Trophoblast cell (in vitro differentiated cells and primary cell): ENCODE data around the gene MAP3K19.
A peak's percentile ranks its signal among the peaks of the same experiment; 100 is the strongest.

Source experiments
- DNase-seq, 2 donors: peaks; one replicate each; pipeline ENCODE4 v3.0.0-alpha.2; 2016
- H2AFZ ChIP-seq: 2 replicates; pipeline ENCODE4 v1.6.1; 2013; ENCODE audit warnings: low read length, moderate library complexity, mild to moderate bottlenecking; ENCODE audit not compliant: insufficient read depth, poor library complexity
- H2AK5ac ChIP-seq: 2 replicates; pipeline ENCODE4 v1.6.1; 2013; ENCODE audit warnings: mild to moderate bottlenecking, low read length
- H2BK120ac ChIP-seq: 2 replicates; pipeline ENCODE4 v1.6.1; 2013; ENCODE audit warnings: low read length, mild to moderate bottlenecking, moderate library complexity; ENCODE audit not compliant: insufficient read depth, poor library complexity
- H2BK12ac ChIP-seq: 2 replicates; pipeline ENCODE4 v1.6.1; 2013; ENCODE audit warnings: mild to moderate bottlenecking, low read length, moderate library complexity
- H2BK5ac ChIP-seq: 2 replicates; pipeline ENCODE4 v1.6.1; 2013; ENCODE audit warnings: low read length, low read depth, moderate library complexity, mild to moderate bottlenecking; ENCODE audit not compliant: poor library complexity
- H3K14ac ChIP-seq: 2 replicates; pipeline ENCODE4 v1.6.1; 2013; ENCODE audit warnings: mild to moderate bottlenecking, low read length
- H3K18ac ChIP-seq: 2 replicates; pipeline ENCODE4 v1.6.1; 2013; ENCODE audit warnings: mild to moderate bottlenecking, low read length
- H3K23ac ChIP-seq: 2 replicates; pipeline ENCODE4 v1.6.1; 2013; ENCODE audit warnings: low read length
- H3K27ac ChIP-seq: 2 replicates; pipeline ENCODE4 v1.5.1; 2013; ENCODE audit warnings: low read depth, mild to moderate bottlenecking, inconsistent platforms, low read length, moderate library complexity
- H3K27me3 ChIP-seq: 2 replicates; pipeline ENCODE4 v1.6.1; 2013; ENCODE audit warnings: inconsistent platforms, mild to moderate bottlenecking, low read length, moderate library complexity; ENCODE audit not compliant: insufficient read depth
- H3K36me3 ChIP-seq, 2 experiments: 1 replicate in 1 of 2; 2 replicates in 1 of 2; pipeline ENCODE4 v1.6.1; 2013; ENCODE audit warnings: low read length in 2 of 2, mild to moderate bottlenecking in 2 of 2, moderate library complexity in 1 of 2; ENCODE audit not compliant: insufficient read depth in 2 of 2, control insufficient read depth in 1 of 2
- H3K4ac ChIP-seq: 2 replicates; pipeline ENCODE4 v1.6.1; 2013; ENCODE audit warnings: low read depth, mild to moderate bottlenecking, low read length, moderate library complexity
- H3K4me1 ChIP-seq, 2 experiments: 1 replicate in 1 of 2; 2 replicates in 1 of 2; pipeline ENCODE4 v1.6.1; 2013; ENCODE audit warnings: low read length in 2 of 2, mild to moderate bottlenecking in 2 of 2, moderate library complexity in 1 of 2; ENCODE audit not compliant: insufficient read depth in 2 of 2, control insufficient read depth in 1 of 2
- H3K4me2 ChIP-seq: 2 replicates; pipeline ENCODE4 v1.6.1; 2013; ENCODE audit warnings: inconsistent platforms, mild to moderate bottlenecking, low read length, moderate library complexity
- H3K4me3 ChIP-seq: 2 replicates; pipeline ENCODE4 v1.5.1; 2013; ENCODE audit warnings: mild to moderate bottlenecking, low read depth, low read length, inconsistent platforms
- H3K79me1 ChIP-seq: one replicate; pipeline ENCODE4 v1.6.1; 2013; ENCODE audit warnings: low read length
- H3K79me2 ChIP-seq: 2 replicates; pipeline ENCODE4 v1.6.1; 2013; ENCODE audit warnings: low read length, mild to moderate bottlenecking; ENCODE audit not compliant: control insufficient read depth, insufficient read depth, poor library complexity
- H3K9ac ChIP-seq: 2 replicates; pipeline ENCODE4 v1.6.1; 2013; ENCODE audit warnings: mild to moderate bottlenecking, low read length
- H3K9me3 ChIP-seq: 2 replicates; pipeline ENCODE4 v1.6.1; 2013; ENCODE audit warnings: low read depth, mild to moderate bottlenecking, control low read depth, inconsistent platforms, low read length; ENCODE audit not compliant: insufficient read depth
- H4K12ac ChIP-seq: 2 replicates; pipeline ENCODE4 v1.6.1; 2013; ENCODE audit warnings: low read depth, mild to moderate bottlenecking, low read length, moderate library complexity
- H4K8ac ChIP-seq: 2 replicates; pipeline ENCODE4 v1.6.1; 2013; ENCODE audit warnings: low read depth, mild to moderate bottlenecking, low read length, moderate library complexity
- H4K91ac ChIP-seq: one replicate; pipeline ENCODE4 v1.6.1; 2013; ENCODE audit warnings: low read depth, mild to moderate bottlenecking, low read length, moderate library complexity
- WGBS: extraction: QIAGEN DNeasy Blood & Tissue Kit; methylation state at CpG from one replicate; pipeline ENCODE4 v1.1.7; 2013; ENCODE audit warnings: missing lambda C conversion rate; ENCODE audit not compliant: insufficient read length, insufficient coverage; ENCODE audit errors: extremely low coverage; 5-methylcytosine and 5-hydroxymethylcytosine counted together

The MAP3K19 gene

DNA sequence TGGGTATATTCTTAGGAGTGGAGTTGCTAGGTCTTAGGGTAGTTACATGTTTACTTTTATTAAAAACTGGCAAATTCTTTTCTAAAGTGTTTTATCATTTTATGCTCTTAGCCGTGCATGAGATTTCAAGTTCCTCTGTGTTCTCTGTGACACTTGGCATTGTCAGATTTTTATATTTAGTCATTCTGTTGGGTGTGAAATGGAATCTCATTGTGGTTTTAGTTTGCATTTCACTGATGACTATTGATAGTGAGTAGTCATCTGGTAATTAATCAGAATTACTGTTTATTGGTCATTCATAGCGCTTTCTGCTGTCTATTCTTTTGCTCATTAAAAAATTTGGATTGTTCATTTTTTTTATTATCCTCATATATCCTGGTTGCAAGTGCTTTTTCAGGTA is 39.0 kb upstream of the MAP3K19 start:
- Histone ChIP-seq H4K8ac (no peak overlapping the region), H2BK120ac (no peak overlapping the region), H3K4ac (no peak overlapping the region), H3K27me3 (no peaks in the 10 kb centered on the region), H3K4me3 (no peak overlapping the region), H4K91ac (no peak overlapping the region), H3K36me3 (no peaks in the 10 kb centered on the region), H2BK12ac (no peak overlapping the region), H3K27ac (no peak overlapping the region), H3K4me1 (no peaks in the 10 kb centered on the region), H2AK5ac (no peak overlapping the region), H2AFZ (no peak overlapping the region), H3K9me3 (no peaks in the 10 kb centered on the region), H3K4me2 (no peak overlapping the region), H3K79me2 (no peaks in the 10 kb centered on the region), H3K14ac (no peak overlapping the region), H3K23ac (no peak overlapping the region), H4K12ac (no peak overlapping the region), H3K18ac (no peak overlapping the region), H3K79me1 (no peaks in the 10 kb centered on the region), H2BK5ac (no peak overlapping the region), H3K9ac (no peak overlapping the region)
- WGBS, result no CpG with 5 or more reads among the region's 2 CpGs
- DNase-seq, result no peak

DNA sequence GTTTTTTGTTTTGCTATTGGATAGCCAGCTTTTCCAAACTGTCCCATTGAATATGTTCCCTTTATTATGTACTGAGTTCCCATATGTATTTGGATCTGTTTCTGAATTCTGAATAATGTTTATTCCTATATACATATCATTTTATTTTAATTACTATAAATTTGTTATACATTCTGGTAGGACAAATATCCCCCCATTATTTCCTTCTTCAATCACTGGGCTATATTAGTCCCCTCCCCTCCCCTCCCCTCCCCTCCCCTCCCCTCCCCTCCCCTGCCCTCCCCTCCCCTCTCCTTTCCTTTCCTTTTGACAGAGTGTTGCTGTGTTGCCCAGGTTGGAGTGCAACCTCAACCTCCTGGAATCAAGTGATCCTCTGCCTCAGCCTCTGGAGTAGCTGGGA is 31.2 kb upstream of the MAP3K19 start:
- Histone ChIP-seq H4K12ac (no peak overlapping the region), H4K91ac (no peak overlapping the region), H2BK12ac (no peak overlapping the region), H3K79me1 (no peaks in the 10 kb centered on the region), H3K4me1 (no peaks in the 10 kb centered on the region), H3K23ac (no peak overlapping the region), H2AFZ (no peak overlapping the region), H2AK5ac (no peak overlapping the region), H3K36me3 (peaks cover 2 to 8% of the 10 kb centered on the region in 2 experiments), H3K14ac (no peak overlapping the region), H3K4ac (no peak overlapping the region), H3K4me3 (no peak overlapping the region), H2BK120ac (no peak overlapping the region), H2BK5ac (no peak overlapping the region), H3K18ac (no peak overlapping the region), H3K9ac (no peak overlapping the region), H3K9me3 (peaks cover under 1% of the 10 kb centered on the region), H3K27ac (no peak overlapping the region), H3K4me2 (no peak overlapping the region), H3K79me2 (no peaks in the 10 kb centered on the region), H3K27me3 (no peaks in the 10 kb centered on the region), H4K8ac (no peak overlapping the region)
- DNase-seq, result no peak

DNA sequence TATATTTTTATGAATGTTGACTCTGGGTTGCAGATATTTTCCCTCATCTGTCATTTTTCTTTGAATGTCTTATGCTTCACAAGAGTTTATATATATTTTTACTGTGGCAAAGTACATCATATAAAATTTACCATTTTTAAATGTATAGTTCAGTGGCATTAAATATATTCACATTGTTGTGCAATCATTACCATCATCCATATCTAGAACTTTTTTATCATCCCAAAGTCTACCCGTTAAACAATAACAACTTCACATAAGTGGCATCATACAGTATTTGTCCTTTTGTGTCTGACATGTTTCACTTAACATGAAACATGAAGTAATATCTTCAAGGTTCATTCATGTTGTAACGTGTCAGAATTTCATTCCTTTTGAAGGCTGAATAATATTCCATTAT is 29.3 kb upstream of the MAP3K19 start:
- Histone ChIP-seq H3K9me3 (peaks cover 7% of the 10 kb centered on the region), H3K4ac (no peak overlapping the region), H3K23ac (no peak overlapping the region), H3K4me3 (no peak overlapping the region), H3K27me3 (no peaks in the 10 kb centered on the region), H3K4me1 (no peaks in the 10 kb centered on the region), H3K27ac (no peak overlapping the region), H2BK5ac (no peak overlapping the region), H2BK120ac (no peak overlapping the region), H3K36me3 (peaks cover 8 to 15% of the 10 kb centered on the region in 2 experiments), H2AK5ac (no peak overlapping the region), H2AFZ (no peak overlapping the region), H3K14ac (no peak overlapping the region), H3K4me2 (no peak overlapping the region), H3K79me1 (no peaks in the 10 kb centered on the region), H3K79me2 (no peaks in the 10 kb centered on the region), H3K9ac (no peak overlapping the region), H3K18ac (no peak overlapping the region), H2BK12ac (no peak overlapping the region), H4K8ac (no peak overlapping the region), H4K91ac (no peak overlapping the region), H4K12ac (no peak overlapping the region)
- no CpG with 5 or more reads among the region's 2 CpGs for WGBS
- no peak for DNase-seq

DNA sequence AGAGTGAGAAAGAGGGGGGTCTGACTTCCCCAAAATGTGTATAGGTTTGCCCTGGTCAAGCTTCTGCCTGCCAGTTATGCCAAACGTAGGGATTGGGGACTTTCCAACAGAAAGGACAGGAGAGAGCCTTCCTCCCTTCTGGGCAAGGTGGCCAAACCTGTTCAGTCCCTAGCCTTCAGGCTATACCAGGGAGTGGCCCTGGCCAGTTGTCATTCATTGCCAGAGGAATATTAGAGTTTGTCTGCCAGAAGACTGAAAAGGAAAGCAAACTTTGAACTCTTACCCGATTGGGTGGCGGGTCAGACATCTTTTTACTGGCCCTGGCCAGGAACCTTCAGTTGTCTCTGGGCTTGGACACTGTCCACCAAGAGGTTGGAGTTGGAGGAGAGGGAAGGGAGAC is 27.0 kb upstream of the MAP3K19 start:
- Histone ChIP-seq H4K12ac (no peak overlapping the region), H2BK12ac (no peak overlapping the region), H2AFZ (no peak overlapping the region), H4K91ac (no peak overlapping the region), H3K18ac (no peak overlapping the region), H3K23ac (no peak overlapping the region), H3K4me3 (no peak overlapping the region), H3K14ac (no peak overlapping the region), H3K27me3 (no peaks in the 10 kb centered on the region), H3K79me1 (no peaks in the 10 kb centered on the region), H2BK5ac (no peak overlapping the region), H2BK120ac (no peak overlapping the region), H3K36me3 (peaks cover 11 to 19% of the 10 kb centered on the region in 2 experiments), H3K79me2 (no peaks in the 10 kb centered on the region), H3K4me1 (no peaks in the 10 kb centered on the region), H3K9ac (no peak overlapping the region), H3K4ac (no peak overlapping the region), H3K27ac (no peak overlapping the region), H3K4me2 (no peak overlapping the region), H3K9me3 (peaks cover 9% of the 10 kb centered on the region), H2AK5ac (no peak overlapping the region), H4K8ac (no peak overlapping the region)
- no CpG with 5 or more reads among the region's 3 CpGs for WGBS
- peak; percentile 25 to 53 for DNase-seq
